Activated T-cell treated with anti-CD3 and anti-CD28 coated beads for 1 hour (primary cell): ENCODE results near the gene OR2T29.
"Not testable (repeated sequence)": the region's sequence is repeated elsewhere in the genome, so short reads cannot be mapped to it uniquely, and the experiment has no call there.

Experiments used
- DNase-seq: peaks from one replicate; pipeline ENCODE4 v3.0.0-alpha.2; 2020; ENCODE audit warnings: low read depth

The OR2T29 gene

GRCh38 chr1:248562672-248563071 is at the start of gene OR2T29:
OR2T29 (minus strand) TSS chr1:248562772; CDS start chr1:248559491, 3,281 bp downstream.
- not testable (repeated sequence) for DNase-seq

GRCh38 chr1:248611883-248612414 is 49.4 kb upstream of the OR2T29 start:
- no peak for DNase-seq

- DNase-seq: no peak
These were observed 47.7 kb upstream of the OR2T29 start for GRCh38 chr1:248610301-248610700.

- DNase-seq: no peak
These were observed 36.8 kb upstream of the OR2T29 start for GRCh38 chr1:248599396-248599795.

- DNase-seq: no peak
These were observed 35.0 kb upstream of the OR2T29 start, which contains the start of gene OR2T10 for GRCh38 chr1:248597589-248597988. OR2T10 (minus strand) TSS chr1:248597700; CDS start chr1:248593768, 3,932 bp downstream.

GRCh38 chr1:248596615-248597014 is 34.0 kb upstream of the OR2T29 start:
- no peak for DNase-seq

- DNase-seq: no peak
These were observed 30.7 kb upstream of the OR2T29 start for GRCh38 chr1:248593226-248593625.

- DNase-seq: no peak
These were observed 30.1 kb upstream of the OR2T29 start for GRCh38 chr1:248592655-248593054.

- DNase-seq: no peak
These were observed 27.5 kb upstream of the OR2T29 start for GRCh38 chr1:248590055-248590454.

GRCh38 chr1:248589334-248589733 is 26.8 kb upstream of the OR2T29 start:
- DNase-seq: no peak

- no peak for DNase-seq
These were observed 22.7 kb upstream of the OR2T29 start for GRCh38 chr1:248585266-248585665.

- DNase-seq: no peak
These were observed 13.8 kb upstream of the OR2T29 start for GRCh38 chr1:248576260-248576980.

GRCh38 chr1:248574657-248575056 is 12.1 kb upstream of the OR2T29 start, which contains the start of gene OR2T34:
OR2T34 (minus strand) TSS chr1:248574757; CDS start chr1:248574757, 0 bp downstream.
- DNase-seq: not testable (repeated sequence)

- DNase-seq: not testable (repeated sequence)
These were observed 11.3 kb upstream of the OR2T29 start for GRCh38 chr1:248573856-248574255.

GRCh38 chr1:248572049-248572448 is 9.5 kb upstream of the OR2T29 start:
- DNase-seq: not testable (repeated sequence)

GRCh38 chr1:248570811-248571210 is 8.2 kb upstream of the OR2T29 start:
- not testable (repeated sequence) for DNase-seq

- DNase-seq: not testable (repeated sequence)
These were observed 6.5 kb upstream of the OR2T29 start for GRCh38 chr1:248569049-248569448.

- DNase-seq: not testable (repeated sequence)
These were observed 3.2 kb upstream of the OR2T29 start for GRCh38 chr1:248565530-248566373.

GRCh38 chr1:248551027-248551426 is 11.5 kb downstream of the OR2T29 start:
- not testable (repeated sequence) for DNase-seq

- DNase-seq: not testable (repeated sequence)
These were observed 15.2 kb downstream of the OR2T29 start for GRCh38 chr1:248547383-248547782.

- DNase-seq: not testable (repeated sequence)
These were observed 25.1 kb downstream of the OR2T29 start for GRCh38 chr1:248537449-248537848.

GRCh38 chr1:248521856-248522255 is 40.7 kb downstream of the OR2T29 start:
- DNase-seq: no peak
